ENCODE measurements around the gene VTI1A.

- no peak for TF ChIP-seq ETS1 (IDR thresholded peaks at IDR 0.05)
- no peak for TF ChIP-seq EZH2 (IDR thresholded peaks at IDR 0.05; ENCODE audit: low read depth, unreplicated experiment)
- no peak for TF ChIP-seq CTCF (conservative IDR thresholded peaks at IDR 0.05; ENCODE audit: low read depth in 2 of 2)
- TF ChIP-seq, protein P1, sequence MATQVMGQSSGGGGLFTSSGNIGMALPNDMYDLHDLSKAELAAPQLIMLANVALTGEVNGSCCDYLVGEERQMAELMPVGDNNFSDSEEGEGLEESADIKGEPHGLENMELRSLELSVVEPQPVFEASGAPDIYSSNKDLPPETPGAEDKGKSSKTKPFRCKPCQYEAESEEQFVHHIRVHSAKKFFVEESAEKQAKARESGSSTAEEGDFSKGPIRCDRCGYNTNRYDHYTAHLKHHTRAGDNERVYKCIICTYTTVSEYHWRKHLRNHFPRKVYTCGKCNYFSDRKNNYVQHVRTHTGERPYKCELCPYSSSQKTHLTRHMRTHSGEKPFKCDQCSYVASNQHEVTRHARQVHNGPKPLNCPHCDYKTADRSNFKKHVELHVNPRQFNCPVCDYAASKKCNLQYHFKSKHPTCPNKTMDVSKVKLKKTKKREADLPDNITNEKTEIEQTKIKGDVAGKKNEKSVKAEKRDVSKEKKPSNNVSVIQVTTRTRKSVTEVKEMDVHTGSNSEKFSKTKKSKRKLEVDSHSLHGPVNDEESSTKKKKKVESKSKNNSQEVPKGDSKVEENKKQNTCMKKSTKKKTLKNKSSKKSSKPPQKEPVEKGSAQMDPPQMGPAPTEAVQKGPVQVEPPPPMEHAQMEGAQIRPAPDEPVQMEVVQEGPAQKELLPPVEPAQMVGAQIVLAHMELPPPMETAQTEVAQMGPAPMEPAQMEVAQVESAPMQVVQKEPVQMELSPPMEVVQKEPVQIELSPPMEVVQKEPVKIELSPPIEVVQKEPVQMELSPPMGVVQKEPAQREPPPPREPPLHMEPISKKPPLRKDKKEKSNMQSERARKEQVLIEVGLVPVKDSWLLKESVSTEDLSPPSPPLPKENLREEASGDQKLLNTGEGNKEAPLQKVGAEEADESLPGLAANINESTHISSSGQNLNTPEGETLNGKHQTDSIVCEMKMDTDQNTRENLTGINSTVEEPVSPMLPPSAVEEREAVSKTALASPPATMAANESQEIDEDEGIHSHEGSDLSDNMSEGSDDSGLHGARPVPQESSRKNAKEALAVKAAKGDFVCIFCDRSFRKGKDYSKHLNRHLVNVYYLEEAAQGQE (IDR thresholded peaks at IDR 0.05; ENCODE audit: unreplicated experiment): no peak
- no peak for TF ChIP-seq JUNB (IDR thresholded peaks at IDR 0.05; ENCODE audit: unreplicated experiment)
- no peak for TF ChIP-seq STAT1 (IDR thresholded peaks at IDR 0.05; ENCODE audit: unreplicated experiment)
- TF ChIP-seq EZH2phosphoT487 (IDR thresholded peaks at IDR 0.05; ENCODE audit: unreplicated experiment): no peak
Measured at GRCh38 chr10:112723876-112724275, 276.9 kb downstream of the VTI1A start.
